WTC11 (cell line): ENCODE data around the gene MYO7B.

Experiments
- CTCF ChIP-seq: fragments of 200-600 bp; IDR thresholded peaks from 2 replicates; pipeline ENCODE4 v1.8.0; 2022; ENCODE audit warnings: antibody characterized with exemption
- ESRRA ChIP-seq: sonication (generic); formaldehyde crosslinking; IDR thresholded peaks from 2 replicates; pipeline ENCODE4 v1.8.1; 2022; ENCODE audit warnings: mild to moderate bottlenecking, missing genetic modification reagents, borderline replicate concordance
- FOXJ3 ChIP-seq: sonication (generic); formaldehyde crosslinking; IDR thresholded peaks from 2 replicates; pipeline ENCODE4 v1.9.0; 2021; ENCODE audit warnings: missing genetic modification reagents, mild to moderate bottlenecking, borderline replicate concordance
- FOXP4 ChIP-seq: sonication (generic); formaldehyde crosslinking; IDR thresholded peaks from 2 replicates; pipeline ENCODE4 v1.8.0; 2022; ENCODE audit warnings: mild to moderate bottlenecking, missing genetic modification reagents
- KAT7 ChIP-seq: sonication (generic); formaldehyde crosslinking; IDR thresholded peaks from 2 replicates; pipeline ENCODE4 v1.8.1; 2023; ENCODE audit warnings: missing genetic modification reagents, mild to moderate bottlenecking, borderline replicate concordance
- MAX ChIP-seq: sonication (generic); formaldehyde crosslinking; IDR thresholded peaks from 2 replicates; pipeline ENCODE4 v1.8.0; 2022; ENCODE audit warnings: mild to moderate bottlenecking, missing genetic modification reagents
- NFE2L1 ChIP-seq: sonication (generic); formaldehyde crosslinking; IDR thresholded peaks from 2 replicates; pipeline ENCODE4 v1.8.1; 2023; ENCODE audit warnings: missing genetic modification reagents
- NFYB ChIP-seq: sonication (generic); formaldehyde crosslinking; conservative IDR thresholded peaks from 2 replicates; pipeline ENCODE4 v1.8.0; 2022; ENCODE audit warnings: low read depth, missing genetic modification reagents
- TCF7 ChIP-seq: sonication (generic); formaldehyde crosslinking; IDR thresholded peaks from 2 replicates; pipeline ENCODE4 v1.8.0; 2022; ENCODE audit warnings: mild to moderate bottlenecking, low read depth, missing genetic modification reagents, moderate library complexity
- TEAD1 ChIP-seq: sonication (generic); formaldehyde crosslinking; IDR thresholded peaks from 2 replicates; pipeline ENCODE4 v1.8.0; 2022; ENCODE audit warnings: mild to moderate bottlenecking, missing genetic modification reagents
- USF2 ChIP-seq: sonication (generic); formaldehyde crosslinking; IDR thresholded peaks from 2 replicates; pipeline ENCODE4 v1.8.1; 2023; ENCODE audit warnings: mild to moderate bottlenecking, missing genetic modification reagents, moderate library complexity
- ZNF219 ChIP-seq: sonication (generic); formaldehyde crosslinking; IDR thresholded peaks from 2 replicates; pipeline ENCODE4 v1.8.0; 2023; ENCODE audit warnings: missing genetic modification reagents, mild to moderate bottlenecking, borderline replicate concordance
- TF ChIP-seq, protein P1 (sequence below): sonication (generic); formaldehyde crosslinking; IDR thresholded peaks from 2 replicates; pipeline ENCODE4 v1.8.0; 2023; ENCODE audit warnings: missing genetic modification reagents, mild to moderate bottlenecking, borderline replicate concordance
- TF ChIP-seq, protein P2 (sequence below): sonication (generic); formaldehyde crosslinking; IDR thresholded peaks from 2 replicates; pipeline ENCODE4 v1.8.0; 2023; ENCODE audit warnings: missing genetic modification reagents

DNA sequence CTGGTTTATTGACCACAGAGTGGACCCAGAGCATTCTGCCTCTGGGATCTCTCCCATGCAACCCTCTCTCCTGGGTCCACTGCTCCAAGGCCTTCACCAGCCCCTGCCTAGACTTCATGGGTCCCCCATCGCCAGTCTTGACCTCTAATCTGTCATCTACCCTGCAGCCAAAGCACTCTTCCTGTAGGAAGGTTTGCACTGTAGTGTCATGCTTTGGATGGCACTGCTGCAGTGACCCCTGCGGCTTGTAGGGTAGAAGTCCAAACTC is 41.7 kb downstream of the MYO7B start:
- TF ChIP-seq CTCF (no peak), MAX (no peak), FOXJ3 (CRISPR knock-in tag) (no peak), NFYB (CRISPR knock-in tag) (no peak), USF2 (CRISPR knock-in tag) (no peak), FOXP4 (CRISPR knock-in tag) (no peak), KAT7 (CRISPR knock-in tag) (no peak), ESRRA (CRISPR knock-in tag) (no peak), ZNF219 (CRISPR knock-in tag) (no peak), TCF7 (CRISPR knock-in tag) (no peak), TEAD1 (CRISPR knock-in tag) (no peak), NFE2L1 (CRISPR knock-in tag) (no peak)
- TF ChIP-seq, protein P1, sequence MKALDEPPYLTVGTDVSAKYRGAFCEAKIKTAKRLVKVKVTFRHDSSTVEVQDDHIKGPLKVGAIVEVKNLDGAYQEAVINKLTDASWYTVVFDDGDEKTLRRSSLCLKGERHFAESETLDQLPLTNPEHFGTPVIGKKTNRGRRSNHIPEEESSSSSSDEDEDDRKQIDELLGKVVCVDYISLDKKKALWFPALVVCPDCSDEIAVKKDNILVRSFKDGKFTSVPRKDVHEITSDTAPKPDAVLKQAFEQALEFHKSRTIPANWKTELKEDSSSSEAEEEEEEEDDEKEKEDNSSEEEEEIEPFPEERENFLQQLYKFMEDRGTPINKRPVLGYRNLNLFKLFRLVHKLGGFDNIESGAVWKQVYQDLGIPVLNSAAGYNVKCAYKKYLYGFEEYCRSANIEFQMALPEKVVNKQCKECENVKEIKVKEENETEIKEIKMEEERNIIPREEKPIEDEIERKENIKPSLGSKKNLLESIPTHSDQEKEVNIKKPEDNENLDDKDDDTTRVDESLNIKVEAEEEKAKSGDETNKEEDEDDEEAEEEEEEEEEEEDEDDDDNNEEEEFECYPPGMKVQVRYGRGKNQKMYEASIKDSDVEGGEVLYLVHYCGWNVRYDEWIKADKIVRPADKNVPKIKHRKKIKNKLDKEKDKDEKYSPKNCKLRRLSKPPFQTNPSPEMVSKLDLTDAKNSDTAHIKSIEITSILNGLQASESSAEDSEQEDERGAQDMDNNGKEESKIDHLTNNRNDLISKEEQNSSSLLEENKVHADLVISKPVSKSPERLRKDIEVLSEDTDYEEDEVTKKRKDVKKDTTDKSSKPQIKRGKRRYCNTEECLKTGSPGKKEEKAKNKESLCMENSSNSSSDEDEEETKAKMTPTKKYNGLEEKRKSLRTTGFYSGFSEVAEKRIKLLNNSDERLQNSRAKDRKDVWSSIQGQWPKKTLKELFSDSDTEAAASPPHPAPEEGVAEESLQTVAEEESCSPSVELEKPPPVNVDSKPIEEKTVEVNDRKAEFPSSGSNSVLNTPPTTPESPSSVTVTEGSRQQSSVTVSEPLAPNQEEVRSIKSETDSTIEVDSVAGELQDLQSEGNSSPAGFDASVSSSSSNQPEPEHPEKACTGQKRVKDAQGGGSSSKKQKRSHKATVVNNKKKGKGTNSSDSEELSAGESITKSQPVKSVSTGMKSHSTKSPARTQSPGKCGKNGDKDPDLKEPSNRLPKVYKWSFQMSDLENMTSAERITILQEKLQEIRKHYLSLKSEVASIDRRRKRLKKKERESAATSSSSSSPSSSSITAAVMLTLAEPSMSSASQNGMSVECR (CRISPR knock-in tag), result no peak
- TF ChIP-seq, protein P2, sequence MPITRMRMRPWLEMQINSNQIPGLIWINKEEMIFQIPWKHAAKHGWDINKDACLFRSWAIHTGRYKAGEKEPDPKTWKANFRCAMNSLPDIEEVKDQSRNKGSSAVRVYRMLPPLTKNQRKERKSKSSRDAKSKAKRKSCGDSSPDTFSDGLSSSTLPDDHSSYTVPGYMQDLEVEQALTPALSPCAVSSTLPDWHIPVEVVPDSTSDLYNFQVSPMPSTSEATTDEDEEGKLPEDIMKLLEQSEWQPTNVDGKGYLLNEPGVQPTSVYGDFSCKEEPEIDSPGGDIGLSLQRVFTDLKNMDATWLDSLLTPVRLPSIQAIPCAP (CRISPR knock-in tag), result no peak
